ENCODE measurements around the gene EXOSC9.

The EXOSC9 gene

DNA sequence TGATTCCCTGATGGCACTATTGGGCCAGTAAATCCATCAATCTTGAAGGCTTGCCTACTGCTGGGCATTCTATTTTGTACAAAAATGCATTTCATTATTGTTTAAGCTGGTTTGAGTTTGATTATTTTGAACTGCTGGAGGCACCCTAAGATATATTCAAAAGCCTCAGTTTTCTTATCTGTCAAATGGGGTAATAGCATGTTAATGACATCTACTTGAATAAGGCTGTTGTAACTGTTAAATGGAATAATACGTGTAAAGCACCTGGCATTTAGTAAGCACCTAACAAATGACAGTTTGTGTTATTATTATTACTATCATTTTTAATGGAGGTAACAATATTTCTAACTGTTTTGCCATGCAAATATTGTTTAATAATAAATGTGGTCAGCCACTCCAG lies 29.3 kb upstream of the EXOSC9 start:
- no peak for DNase-seq (ENCODE audit: low read depth)
- H3K4me3 ChIP-seq (ENCODE audit: low read depth, low read length), result no peak overlapping the region
- TF ChIP-seq CTCF (IDR thresholded peaks at IDR 0.05; ENCODE audit: low read depth, low read length) (no peak), MYC (IDR thresholded peaks at IDR 0.05; ENCODE audit: low read depth, low read length) (no peak), POLR2A (IDR thresholded peaks at IDR 0.05; ENCODE audit: extremely low read depth, insufficient read length) (no peak)
- TF ChIP-seq, protein P1, sequence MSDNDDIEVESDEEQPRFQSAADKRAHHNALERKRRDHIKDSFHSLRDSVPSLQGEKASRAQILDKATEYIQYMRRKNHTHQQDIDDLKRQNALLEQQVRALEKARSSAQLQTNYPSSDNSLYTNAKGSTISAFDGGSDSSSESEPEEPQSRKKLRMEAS (IDR thresholded peaks at IDR 0.05; ENCODE audit: low read depth, low read length), result no peak

- H3K4me3 ChIP-seq (ENCODE audit: low read depth, low read length), result no peak overlapping the region
- TF ChIP-seq CTCF (IDR thresholded peaks at IDR 0.05; ENCODE audit: low read depth, low read length) (no peak), MYC (IDR thresholded peaks at IDR 0.05; ENCODE audit: low read depth, low read length) (no peak), POLR2A (IDR thresholded peaks at IDR 0.05; ENCODE audit: extremely low read depth, insufficient read length) (no peak)
- TF ChIP-seq, protein P1 (IDR thresholded peaks at IDR 0.05; ENCODE audit: low read depth, low read length), result no peak
- no peak for DNase-seq (ENCODE audit: low read depth)
Measured at GRCh38 chr4:121773883-121774282, 27.2 kb upstream of the EXOSC9 start.

GRCh38 chr4:121776610-121777401 lies 24.3 kb upstream of the EXOSC9 start:
- DNase-seq (ENCODE audit: low read depth), result no peak
- no peak overlapping the region for H3K4me3 ChIP-seq (ENCODE audit: low read depth, low read length)
- TF ChIP-seq, protein P1 (IDR thresholded peaks at IDR 0.05; ENCODE audit: low read depth, low read length), result no peak
- TF ChIP-seq CTCF (IDR thresholded peaks at IDR 0.05; ENCODE audit: low read depth, low read length) (no peak), MYC (IDR thresholded peaks at IDR 0.05; ENCODE audit: low read depth, low read length) (no peak), POLR2A (IDR thresholded peaks at IDR 0.05; ENCODE audit: extremely low read depth, insufficient read length) (no peak)

DNA sequence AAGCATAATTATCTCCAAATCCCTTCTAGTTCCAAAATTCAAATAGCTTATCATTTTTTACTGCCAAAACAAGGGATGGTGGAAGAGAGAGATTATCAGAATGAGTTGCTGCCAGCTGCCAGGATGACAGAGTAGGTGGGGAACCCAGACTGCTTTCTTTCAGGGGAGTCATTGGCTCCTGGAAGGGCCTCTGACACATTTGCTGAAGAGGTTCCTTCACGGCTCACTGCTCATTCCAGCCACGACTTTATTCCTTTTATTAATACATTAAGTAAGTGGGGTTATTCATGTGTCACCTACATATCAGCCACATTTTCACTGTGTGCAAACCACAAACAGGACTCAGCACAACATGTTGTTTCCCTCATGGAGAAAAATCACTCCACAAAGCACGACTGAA lies 23.5 kb upstream of the EXOSC9 start:
- no peak overlapping the region for H3K4me3 ChIP-seq (ENCODE audit: low read depth, low read length)
- DNase-seq (ENCODE audit: low read depth), result no peak
- TF ChIP-seq CTCF (IDR thresholded peaks at IDR 0.05; ENCODE audit: low read depth, low read length), result no peak

- H3K4me3 ChIP-seq (ENCODE audit: low read depth, low read length), result no peak overlapping the region
- DNase-seq (ENCODE audit: low read depth), result no peak
- TF ChIP-seq MYC (IDR thresholded peaks at IDR 0.05; ENCODE audit: low read depth, low read length) (no peak), CTCF (IDR thresholded peaks at IDR 0.05; ENCODE audit: low read depth, low read length) (no peak), POLR2A (IDR thresholded peaks at IDR 0.05; ENCODE audit: extremely low read depth, insufficient read length) (no peak)
- TF ChIP-seq, protein P1 (IDR thresholded peaks at IDR 0.05; ENCODE audit: low read depth, low read length), result no peak
Measured at GRCh38 chr4:121778991-121779628, 22.0 kb upstream of the EXOSC9 start.

Data from NB4 (cell line).